Erythroblast (primary cell): ENCODE results near the gene LMAN2.

Experiments used
- GATA1 ChIP-seq: IDR thresholded peaks from 2 replicates; pipeline ENCODE4 v1.6.1; 2011; ENCODE audit warnings: low read depth, mild to moderate bottlenecking, control low read depth, low read length, moderate library complexity
- POLR2A ChIP-seq: IDR thresholded peaks from 2 replicates; pipeline ENCODE4 v1.6.1; 2011; ENCODE audit warnings: mild to moderate bottlenecking, low read length

- TF ChIP-seq POLR2A (no peak), GATA1 (no peak)
Observed at GRCh38 chr5:177357146-177357458, 5.6 kb upstream of the LMAN2 start.
